Tibial nerve (tissue), 3 donors: ENCODE data around the gene BRSK2.

Source experiments
- CTCF ChIP-seq, 5 experiments: fragments of 200-600 bp in 3 of 5; fragments of 450-650 bp in 2 of 5; sonication (generic) in 3 of 5; IDR thresholded peaks; one replicate each; pipeline ENCODE4 v1.5.1; 2016 to 2019; ENCODE audit warnings: antibody characterized with exemption in 5 of 5, mild to moderate bottlenecking in 3 of 5, moderate library complexity in 2 of 5
- POLR2A ChIP-seq, 2 donors: fragments of 450-650 bp; IDR thresholded peaks; one replicate each; pipeline ENCODE4 v1.6.1; 2017; ENCODE audit warnings: antibody characterized with exemption in 2 of 2, mild to moderate bottlenecking in 2 of 2, moderate library complexity in 2 of 2

- no peak for TF ChIP-seq POLR2A (IDR thresholded peaks at IDR 0.05)
- no peak for TF ChIP-seq CTCF (IDR thresholded peaks at IDR 0.05)
Observed at GRCh38 chr11:1462698-1462975, 72.9 kb downstream of the BRSK2 start.
